EH (cell line): ENCODE measurements around the gene TTC23L.
"Not testable (repeated sequence)": the region's sequence is repeated elsewhere in the genome, so short reads cannot be mapped to it uniquely, and the experiment has no call there.

Source experiments
- DNase-seq: peaks from one replicate; pipeline ENCODE4 v3.0.0-alpha.2; 2015; ENCODE audit warnings: low read depth

The TTC23L gene, protein sequence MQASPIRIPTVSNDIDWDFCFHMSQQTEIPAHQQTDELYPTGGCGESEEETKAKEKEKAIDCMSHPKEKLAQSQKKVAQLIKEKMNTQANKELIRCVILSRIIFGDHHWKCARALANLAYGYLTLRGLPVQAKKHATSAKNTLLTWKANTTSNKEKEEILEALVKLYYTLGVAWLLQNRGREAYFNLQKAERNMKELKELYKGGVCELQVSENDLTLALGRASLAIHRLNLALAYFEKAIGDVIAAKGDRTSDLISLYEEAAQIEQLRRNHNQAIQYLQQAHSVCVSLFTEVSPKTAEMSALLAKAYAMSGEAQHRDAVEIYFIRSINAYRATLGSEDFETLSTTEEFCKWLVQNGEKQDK

DNA sequence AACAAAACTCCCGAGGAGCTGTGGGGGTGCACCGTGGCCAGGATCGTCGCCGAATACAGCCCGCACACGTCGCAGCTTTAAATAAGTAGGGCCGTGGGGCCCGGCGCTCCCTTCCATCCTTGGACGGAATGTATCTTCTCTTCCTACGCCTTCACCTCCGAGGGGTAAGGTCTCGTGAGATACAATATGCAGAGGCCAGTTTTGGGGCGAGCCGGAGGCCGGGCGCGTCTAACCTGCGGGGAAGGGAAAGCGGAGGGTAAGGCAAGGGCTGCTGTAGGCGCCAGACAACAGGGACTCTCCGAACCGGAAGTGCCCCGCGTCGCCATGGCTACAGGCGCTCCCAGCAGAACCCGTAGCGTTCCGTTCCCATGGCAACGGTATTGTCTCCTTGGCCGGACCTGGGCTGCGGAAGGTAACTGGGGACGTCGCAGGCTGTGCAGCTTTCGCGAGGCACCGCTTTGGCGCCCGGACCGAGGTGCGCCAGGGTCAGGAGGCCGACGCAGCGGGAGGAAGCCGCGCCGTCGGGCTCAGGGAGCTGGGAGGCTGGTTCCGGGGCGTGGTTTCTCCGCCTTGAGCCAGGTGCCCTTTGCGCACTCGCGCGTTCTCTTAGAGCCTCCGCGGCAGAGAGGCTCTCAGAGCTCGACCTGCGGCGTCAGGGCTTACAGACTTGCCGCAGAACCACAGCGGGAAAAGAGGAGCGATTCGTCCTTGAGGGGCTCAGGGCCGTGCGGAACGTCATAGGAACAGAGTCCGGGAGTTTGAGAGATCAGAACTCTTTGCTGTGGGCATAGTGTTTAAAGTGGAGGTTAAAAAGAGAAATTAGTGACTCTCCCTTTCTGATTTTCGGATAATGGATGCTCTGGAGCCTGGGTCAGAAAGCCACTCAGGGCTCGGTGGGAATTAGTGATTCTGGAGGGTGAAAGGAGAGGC is at the start of gene TTC23L:
Gene TTC23L, plus strand, starts transcription at position 380 of the 930 bp plus-strand sequence. CDS start 1,508 bp downstream, outside the sequence.
- DNase-seq, result peak; percentile 89

DNA sequence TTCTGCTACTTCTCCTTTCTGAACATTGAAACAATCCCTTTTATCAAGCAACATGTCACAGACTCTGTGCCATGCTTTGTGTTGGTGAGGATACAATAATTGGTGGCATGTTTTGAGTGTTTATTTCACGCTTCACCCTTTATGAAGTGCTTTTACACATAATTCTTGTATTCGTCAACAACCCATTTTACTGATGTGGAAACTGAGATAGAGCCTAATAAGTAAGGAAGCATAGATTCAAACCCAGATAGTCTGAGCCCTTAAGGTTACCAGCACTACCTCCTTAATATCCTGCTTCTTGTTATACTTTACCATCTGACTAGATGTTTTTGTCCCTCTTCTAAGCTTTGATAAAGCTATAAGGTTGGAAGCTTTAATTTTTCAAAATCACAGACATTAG is 49.3 kb upstream of the TTC23L start:
- DNase-seq, result no peak

DNA sequence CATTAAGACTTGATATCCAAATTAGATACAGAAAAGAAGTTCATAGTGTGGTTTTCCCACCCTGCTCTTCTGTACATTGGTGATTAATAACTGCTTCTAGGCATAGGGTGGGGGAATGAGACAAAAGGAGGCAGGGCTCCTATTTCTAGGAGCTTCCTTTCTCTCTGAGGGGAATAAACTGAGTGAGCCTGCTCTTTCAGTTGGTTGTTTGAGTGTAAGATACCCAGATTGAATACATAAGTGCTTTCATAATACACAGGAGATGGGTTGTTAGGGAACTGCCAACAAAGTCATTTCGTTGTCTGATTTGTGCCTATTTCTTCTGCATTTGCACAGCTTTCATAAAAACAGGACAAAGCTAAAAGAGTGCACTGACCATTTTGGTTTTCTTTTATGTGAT is 48.9 kb upstream of the TTC23L start:
- DNase-seq, result no peak

DNA sequence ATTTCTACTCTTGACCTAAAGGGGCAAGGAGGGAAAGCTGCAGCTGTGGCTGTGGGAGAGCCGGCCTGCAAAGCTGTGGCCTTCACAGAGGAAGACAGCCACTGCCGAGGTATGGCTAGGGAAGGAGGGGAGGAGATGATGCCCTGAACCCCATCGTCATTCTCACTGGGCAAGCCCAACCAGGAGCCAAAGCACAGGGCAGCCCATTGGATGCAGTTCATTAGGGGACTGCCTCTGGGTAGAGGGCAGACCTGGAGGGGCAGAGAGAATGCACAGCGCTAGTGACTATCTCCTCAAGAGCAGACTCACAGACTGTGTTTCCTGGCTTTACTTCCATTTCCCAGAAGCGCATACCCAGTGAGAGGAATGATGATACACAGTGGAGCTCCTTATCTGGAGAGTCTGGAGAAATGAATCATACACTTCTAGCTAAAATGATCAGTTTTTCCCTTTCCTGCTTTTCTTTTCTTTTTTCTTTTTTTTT is 47.2 kb upstream of the TTC23L start:
- peak; percentile 52 for DNase-seq

DNA sequence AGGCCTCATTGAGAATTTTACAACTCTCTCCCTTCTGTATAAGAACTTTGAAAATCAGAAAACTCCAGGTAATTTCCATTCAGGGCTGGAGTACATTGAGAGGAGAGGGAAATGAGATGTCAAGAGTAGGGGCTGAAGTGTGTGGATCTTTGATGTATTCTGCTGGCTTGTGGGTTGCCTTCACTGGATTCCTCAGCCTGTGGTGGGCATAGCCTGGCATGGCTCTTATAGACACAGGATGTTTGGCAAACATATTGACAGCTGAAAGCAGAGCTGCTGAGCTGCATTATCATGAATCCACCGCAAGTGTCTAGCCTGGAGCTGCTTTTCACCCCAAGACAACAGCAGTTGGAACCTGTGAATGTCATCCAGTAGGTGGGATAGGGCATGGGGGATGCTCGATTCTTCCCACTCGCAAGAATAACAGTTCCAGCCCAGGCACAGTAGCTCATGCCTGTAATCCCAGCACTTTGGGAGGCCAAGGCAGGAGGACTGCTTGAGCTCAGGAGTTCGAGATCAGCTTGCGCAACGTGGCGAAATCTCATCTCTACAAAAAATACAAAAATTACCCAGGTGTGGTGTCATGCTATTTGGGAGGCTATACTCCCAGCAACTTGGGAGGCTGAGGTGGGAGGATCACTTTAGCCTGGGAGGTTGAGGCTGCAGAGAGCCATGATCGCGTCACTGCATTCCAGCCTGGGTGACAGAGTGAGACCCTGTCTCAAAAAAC is 36.0 kb upstream of the TTC23L start:
- DNase-seq, result no peak

DNA sequence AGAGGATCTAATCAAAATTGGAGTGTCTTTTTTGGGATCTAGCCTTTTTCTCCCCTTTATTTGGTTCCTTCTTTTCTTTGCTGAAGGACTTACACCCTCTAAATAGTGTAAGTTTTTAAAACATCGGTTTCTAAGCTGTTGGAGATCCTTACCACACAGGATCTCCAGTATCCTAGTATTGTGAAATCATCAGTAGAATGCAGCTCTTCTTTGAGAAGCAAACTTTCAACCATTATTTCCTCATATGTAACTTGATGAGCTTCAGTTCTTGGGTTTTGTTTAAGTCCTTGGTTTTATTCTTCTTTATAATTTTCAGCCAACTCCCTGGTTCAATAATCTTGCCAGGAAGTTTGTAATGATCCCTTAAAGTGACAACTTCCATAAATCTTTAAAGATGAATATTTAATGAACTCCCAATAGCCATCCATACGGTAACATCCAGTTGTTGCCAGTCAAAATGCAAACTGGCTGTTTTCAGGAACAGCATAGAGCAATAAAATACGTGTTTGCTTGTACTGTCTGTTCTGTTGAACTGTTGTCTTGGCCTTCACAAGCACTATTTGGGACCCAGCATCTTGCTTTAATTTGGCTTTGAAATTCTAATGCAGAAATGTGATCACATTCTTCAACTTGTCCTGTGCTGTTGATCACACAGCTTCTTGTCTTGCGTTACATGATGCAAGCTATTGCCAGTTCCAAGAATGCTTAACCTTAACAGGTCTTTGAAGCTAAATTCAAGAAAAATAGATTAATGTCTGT is 34.8 kb upstream of the TTC23L start:
- DNase-seq, result no peak

DNA sequence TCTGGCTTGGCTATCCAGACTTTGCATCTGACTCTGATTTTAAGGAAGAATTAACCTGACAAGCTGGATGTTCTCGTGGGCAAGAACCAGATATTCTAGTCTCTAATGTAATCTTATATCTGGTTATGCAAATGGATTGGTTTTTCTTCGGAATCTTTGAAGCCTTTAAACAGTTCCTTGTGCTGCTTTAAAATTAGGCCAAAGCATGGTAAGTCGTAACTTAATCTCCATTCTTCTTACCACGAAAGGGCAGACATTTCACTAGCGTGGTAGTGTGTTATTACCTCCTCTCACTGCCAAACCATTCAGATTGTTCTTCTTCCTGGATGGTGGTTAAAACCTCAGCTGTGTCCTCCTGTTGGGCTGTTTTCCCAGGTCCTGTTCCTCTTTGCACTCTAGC is 34.1 kb upstream of the TTC23L start:
- no peak for DNase-seq

DNA sequence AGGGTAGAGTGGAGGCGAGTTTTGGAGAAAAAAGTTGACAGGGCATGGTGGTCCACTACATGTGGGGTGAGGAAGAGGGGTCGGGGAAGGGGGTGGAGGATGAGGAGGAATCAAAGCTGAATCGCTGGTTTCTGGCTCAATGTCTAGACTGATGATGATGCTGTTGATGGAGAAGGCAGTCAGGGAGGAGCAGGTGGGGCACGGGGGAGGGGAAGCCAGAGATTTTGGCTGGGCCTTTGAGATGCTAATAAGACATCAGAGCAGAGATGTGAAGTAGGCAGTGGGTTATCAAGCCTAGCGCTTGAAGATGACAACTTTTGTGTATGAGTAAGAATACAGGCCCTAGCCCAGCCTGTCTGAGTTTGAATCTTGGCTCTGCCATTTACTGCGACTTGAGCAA is 32.4 kb upstream of the TTC23L start:
- DNase-seq, result no peak

DNA sequence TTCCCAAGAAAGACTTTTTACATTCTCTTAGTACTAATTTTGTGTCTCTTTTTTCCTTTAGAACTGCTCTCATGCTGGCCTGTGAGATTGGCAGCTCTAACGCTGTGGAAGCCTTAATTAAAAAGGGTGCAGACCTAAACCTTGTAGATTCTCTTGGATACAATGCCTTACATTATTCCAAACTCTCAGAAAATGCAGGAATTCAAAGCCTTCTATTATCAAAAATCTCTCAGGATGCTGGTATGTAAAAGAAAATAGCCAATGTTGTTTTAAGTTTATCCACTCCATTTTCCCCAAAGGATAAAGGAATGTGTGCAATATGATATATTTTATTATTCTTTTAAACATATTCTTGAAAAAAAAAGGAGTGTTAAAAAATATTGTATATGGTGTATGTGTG is 27.3 kb upstream of the TTC23L start:
- DNase-seq, result peak; percentile 59

DNA sequence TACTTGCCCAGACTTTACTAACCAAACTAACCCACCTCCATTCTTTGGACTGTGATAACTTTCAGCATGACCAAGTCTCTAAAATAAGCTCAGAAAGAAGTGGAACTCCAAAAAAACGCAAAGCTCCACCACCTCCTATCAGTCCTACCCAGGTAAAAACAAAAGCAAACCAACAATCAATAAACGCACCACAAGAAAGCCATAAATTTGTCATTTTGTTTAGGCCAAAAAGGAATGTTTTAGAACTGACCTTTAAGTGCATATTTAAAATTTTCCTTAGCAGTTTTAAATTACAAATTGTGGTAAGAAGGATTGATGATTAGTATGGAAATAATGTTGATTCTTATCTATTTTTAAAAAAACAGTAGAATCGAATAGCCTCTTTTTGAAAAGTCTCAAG is 25.5 kb upstream of the TTC23L start:
- DNase-seq, result no peak

DNA sequence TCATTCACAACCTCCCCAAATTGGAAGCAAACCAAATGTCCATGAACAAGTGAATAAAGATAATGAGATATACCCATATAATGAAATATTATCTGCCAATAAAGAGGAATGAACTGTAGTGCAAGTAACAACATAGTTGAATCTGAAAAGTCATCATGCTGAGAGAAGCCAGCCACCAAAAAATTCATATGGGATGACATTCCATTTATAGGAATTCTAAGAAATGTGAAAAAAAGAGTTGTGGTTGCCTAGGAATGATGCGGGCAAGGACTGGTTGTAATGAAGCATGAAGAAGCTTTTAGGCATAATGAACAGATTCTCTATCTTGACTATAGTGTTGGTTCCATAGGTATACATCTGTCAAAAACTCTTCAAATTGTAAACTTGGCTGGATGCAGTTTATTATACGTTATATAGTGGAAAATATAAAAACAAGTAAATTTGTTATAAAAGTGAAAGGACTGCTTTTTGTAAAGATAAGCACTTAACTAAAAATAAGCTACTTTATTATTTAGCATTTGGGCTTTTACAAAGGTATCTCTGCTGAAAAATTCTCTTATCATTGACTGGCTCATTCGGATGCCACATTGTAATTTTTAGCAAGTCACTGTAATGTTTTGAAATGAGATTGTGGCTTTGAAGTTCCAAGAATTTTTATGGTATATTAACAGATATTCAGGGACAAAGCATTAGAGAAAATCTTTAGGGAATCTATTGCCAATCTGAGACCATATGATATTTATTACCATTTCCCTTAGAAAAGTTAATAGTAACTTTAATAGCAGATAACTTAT is 21.2 kb upstream of the TTC23L start:
- DNase-seq, result peak; percentile 81

DNA sequence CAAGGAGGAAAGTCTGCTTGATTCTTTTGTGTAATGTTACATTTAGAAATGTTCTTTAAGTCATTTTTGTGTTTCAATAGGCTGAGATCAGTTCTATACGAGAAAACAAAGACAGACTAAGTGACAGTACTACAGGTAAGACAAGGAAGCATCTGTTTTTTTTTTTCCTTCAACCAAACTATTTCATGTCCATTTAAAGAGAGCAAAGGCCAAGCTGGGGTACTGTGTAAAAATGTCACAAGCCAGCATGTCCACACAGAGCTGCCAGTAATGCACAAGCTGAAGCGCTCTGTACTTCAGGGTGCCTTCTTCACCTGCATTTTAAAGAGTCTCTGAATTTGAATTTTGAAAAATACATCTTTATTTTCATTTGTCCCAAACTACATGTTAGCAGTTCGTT is 20.2 kb upstream of the TTC23L start:
- no peak for DNase-seq

DNA sequence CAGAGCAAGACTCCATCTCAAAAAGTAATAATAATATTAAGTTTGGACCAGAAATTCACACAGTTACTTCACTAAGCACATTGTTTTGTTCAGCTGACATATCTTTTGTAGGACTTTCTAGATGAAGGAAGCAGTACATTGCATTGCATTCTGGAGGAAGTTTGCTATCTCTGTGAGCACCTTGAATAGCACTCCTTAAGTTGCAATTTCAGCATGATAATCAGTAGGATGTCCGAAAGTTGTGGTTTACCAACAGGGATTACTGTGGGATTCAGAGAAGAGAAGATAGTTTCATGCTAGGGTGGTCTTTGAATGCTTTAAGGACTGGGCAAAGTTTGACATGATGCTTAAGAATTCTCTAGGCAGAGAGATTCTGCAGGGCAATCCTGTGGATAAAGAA is 18.4 kb upstream of the TTC23L start:
- no peak for DNase-seq

DNA sequence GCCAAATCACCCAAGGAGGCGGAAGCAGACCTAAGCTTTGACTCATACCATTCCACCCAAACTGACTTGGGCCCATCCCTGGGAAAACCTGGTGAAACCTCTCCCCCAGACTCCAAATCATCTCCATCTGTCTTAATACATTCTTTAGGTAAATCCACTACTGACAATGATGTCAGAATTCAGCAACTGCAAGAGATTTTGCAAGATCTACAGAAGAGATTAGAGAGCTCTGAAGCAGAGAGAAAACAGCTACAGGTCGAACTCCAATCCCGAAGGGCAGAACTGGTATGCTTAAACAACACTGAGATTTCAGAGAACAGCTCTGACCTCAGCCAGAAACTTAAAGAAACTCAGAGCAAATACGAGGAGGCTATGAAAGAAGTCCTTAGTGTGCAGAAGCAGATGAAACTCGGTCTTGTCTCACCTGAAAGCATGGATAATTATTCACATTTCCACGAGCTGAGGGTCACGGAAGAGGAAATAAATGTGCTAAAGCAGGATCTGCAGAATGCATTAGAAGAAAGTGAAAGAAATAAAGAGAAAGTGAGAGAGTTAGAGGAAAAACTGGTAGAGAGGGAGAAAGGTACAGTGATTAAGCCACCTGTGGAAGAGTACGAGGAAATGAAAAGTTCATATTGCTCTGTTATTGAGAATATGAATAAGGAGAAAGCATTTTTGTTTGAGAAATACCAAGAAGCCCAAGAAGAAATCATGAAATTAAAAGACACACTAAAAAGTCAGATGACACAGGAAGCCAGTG is 15.8 kb upstream of the TTC23L start:
- no peak for DNase-seq

DNA sequence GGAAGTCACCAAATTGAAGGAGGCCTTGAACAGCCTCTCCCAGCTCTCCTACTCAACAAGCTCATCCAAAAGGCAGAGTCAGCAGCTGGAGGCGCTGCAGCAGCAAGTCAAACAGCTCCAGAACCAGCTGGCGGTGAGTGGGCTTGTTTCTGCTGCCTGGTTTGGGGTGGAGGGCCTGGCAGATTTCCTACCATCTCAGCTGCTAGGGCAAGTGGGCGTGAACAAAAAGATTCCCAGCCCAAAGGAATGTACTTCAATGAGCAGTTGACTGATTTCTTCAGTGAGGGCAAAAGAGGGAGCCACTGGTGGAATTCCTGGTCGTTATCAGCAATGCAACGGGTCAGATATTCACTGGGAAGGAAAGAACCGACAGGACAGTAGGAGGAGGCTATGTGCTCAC is 12.6 kb upstream of the TTC23L start:
- DNase-seq, result no peak

DNA sequence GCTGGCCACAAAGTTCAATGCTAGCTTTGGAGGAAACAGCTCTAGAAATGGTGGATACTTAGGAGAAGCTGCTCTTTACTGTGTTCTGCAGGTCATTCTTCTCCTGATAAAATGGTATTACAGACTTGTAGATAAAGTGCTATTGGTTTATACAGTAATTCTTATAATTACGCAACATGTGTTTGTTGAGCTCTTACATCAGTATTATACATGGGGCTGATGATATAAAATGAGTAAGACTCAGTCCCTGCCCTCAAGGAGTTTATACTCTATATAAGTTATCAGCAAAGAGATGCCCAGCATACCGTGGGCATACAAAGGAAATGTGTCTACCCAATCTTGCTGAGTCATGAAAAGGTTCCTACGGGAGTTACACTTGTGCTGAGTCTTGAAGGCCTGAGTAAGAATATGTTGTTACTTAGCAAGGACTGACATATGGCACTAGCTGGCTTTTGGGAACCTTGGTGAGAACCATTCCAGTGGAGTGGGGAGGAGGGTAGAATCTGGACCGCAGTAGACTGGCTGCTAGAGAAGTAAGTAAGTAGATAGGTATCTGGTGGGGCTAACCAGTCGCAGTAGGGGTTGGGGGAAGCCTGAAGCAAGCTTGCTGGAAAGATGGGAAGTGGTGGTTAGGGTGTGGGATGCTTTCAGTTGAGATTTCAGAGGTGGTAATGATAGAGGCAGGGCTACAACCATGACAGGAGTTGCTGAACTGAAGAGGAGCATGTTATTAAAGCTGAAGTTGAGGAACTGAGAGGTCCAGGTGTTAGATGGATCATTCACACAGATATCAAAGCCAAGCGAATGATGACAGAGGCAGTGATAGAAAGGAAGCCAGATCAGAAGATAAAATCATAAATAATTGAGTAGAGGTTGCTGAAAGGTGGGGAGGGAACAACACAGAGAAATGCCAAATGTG is 11.1 kb upstream of the TTC23L start:
- no peak for DNase-seq

DNA sequence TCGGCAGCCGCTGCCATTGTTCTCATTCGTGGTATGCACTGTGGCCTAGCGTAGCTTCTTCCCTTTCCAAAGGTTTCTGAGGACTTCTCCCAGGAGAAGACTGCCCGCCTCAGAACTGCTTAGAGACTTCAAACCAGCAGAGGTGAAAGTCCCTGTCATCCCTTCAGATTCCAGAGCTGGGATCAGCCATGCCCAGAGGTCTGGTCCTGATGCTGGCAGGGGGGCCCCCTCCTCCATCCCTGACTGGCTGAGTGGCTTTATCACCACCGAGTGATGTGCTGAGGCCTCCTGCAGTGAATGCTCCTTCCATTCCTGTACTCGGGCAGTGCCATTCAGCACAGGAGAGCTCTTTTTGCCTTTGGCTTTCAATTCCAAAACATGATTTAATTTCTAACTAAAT is 8.1 kb upstream of the TTC23L start:
- DNase-seq, result not testable (repeated sequence)

DNA sequence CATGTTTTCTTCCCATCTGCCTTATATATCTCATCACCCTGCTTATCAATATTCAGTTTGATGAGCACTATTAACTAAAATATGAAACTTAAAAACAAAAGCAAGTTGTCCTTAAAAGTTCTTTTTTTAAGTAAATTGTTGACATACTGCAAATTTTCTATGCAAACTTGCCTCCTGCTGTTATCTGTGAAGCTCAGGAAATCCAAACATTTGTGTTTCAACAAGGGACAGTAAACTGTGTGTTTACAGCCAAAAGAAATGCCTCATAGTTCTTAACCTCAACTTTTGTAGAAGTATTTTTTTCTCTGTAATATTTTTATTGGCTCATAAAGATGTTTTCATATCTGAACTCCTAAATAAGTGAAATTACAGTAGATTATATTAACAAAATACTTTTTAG is 7.7 kb upstream of the TTC23L start:
- DNase-seq, result no peak

DNA sequence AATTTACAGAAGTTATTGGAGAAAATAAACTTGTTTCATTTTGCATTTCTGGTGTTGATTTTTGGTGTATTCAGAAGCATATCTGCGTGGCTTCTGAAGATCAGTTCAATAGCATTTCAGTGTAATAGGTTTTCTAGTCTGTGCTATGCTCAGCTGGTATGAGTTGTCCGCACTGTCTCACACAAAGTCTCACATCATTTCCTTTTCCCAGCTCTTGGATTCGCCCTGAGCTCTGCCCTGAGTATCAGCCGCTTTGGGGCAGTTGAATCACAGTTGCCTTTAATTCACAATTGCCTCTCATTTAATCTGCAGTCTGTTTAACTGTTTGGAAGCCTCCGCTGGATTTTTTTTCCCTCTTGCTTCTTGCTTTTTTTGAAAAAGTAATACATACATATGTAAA is 6.4 kb upstream of the TTC23L start:
- DNase-seq, result no peak
